GM18505 (cell line): ENCODE data around the gene RHBDL1.

ENCODE experiments used
- ATAC-seq: cut with Tn5 transposase; IDR thresholded peaks from one replicate; pipeline ENCODE4 v1.9.1; 2021; ENCODE audit not compliant: unreplicated experiment
- POLR2A ChIP-seq: IDR thresholded peaks from 4 replicates; pipeline ENCODE4 v1.6.1; 2011; ENCODE audit warnings: borderline replicate concordance; ENCODE audit not compliant: insufficient read depth, insufficient read length; ENCODE audit errors: extremely low read depth

RHBDL1 gene

DNA sequence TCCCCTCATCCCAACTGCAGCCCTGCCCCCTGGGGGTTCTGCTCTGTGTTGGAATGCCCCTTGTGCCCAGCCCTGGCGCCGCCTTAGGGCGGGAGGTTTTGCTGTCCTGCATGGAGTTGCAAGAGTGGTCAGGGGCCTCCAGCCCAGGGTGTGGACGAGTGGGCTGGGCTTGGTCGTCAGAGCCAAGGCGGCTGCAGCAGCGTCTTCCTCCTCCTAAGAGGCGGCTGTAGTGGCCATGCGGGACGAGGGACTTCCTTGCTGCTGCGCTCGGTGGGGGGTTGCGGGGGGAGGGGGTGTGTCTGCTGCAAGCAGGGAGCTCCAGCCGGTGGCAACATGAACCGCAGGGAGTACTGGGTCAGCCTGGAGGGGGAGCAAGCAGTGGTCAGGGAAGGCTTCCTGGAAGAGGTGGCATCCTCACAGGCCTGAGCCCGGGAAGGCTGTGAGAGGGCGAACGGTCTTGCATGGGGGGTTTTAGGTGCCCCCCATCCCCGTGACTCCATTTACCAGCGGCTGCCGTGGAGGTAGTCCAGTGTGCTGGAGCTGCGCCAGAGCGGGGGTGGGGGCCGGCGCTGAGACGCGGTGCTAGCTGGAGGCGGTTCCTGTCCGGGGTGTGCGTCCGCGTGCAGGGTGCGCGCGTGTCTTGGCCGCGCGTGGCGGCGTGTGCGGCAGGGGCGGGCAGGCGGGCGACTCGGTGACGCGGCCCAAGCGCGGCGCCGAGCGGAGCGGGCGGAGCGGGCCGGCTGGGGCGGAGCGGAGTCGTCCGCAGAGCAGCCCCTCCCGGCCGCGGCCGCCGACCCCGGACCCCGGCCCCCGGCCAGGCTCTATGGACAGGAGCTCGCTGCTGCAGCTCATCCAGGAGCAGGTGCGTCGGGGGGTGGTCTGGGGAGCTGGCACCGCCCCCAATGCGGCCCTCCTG lies at the start of gene RHBDL1:
RHBDL1 (plus strand) TSS at position 704 of the 916 bp plus-strand sequence; CDS start at position 824, 120 bp downstream.
- TF ChIP-seq POLR2A, result peak; percentile 17
- no peak for ATAC-seq

DNA sequence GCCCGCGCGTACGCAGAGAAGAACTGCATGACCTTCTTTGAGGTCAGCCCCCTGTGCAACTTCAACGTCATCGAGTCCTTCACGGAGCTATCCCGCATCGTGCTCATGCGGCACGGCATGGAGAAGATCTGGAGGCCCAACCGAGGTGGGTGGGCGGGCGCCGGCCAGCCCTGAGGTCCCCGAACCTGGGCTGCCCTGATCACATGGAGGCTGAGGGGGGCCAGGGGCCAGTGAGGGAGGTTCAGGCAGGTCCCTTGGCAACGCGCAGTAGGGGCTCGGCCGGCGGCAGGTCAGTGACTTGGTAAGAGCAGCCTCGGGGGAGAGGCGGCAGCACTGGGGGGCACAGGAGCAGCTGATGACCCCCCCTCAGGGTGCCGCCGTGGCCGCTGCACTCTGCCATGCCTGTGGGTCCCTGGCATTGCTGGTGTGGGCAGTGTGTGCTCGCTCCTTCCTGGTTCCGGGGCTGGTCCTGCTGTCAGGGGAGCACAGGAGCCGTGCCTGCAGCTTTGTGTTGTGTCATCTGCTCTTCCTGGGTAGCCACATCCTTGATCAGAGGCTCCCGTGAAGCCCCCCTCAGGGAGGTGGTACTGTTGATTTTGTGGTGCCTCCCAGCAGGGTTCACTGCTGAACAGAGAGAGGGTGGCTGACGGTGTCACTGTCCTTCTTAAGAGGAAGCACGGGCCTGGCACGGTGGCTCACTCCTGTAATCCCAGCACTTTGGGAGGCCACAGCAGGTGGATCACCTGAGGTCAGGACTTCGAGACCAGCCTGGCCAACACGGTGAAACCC lies 49.3 kb upstream of the RHBDL1 start:
- no peak for ATAC-seq
- no peak for TF ChIP-seq POLR2A

DNA sequence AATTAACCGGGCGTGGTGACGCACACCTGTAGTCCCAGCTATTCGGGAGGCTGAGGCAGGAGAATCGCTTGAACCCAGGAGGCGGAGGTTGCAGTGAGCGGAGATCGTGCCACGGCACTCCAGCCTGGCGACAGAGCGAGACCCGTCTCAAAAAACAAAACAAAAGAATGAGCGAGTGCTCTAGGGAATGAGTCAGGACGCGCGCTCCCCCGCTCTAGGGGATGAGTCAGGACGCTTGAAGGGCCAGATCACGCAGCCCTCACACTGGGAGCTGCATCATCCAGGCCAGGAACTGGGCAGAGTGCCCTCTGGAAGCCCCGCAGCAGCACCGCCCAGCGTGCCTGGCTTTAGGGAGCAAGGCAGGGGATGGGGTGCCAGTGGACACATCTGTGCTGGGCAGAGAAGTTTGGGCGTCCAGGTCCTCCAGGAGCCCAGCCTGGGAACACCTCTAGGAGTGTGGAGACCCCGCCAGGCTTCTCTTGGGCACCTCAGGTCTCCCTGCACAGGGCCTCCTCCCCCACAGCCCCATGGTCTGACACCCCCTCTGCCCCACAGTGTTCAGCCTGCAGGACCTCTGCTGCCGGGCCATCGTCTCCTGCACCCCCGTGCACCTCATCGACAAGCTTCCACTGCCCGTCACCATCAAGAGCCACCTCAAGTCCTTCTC lies 48.6 kb upstream of the RHBDL1 start:
- ATAC-seq, result no peak
- TF ChIP-seq POLR2A, result no peak

DNA sequence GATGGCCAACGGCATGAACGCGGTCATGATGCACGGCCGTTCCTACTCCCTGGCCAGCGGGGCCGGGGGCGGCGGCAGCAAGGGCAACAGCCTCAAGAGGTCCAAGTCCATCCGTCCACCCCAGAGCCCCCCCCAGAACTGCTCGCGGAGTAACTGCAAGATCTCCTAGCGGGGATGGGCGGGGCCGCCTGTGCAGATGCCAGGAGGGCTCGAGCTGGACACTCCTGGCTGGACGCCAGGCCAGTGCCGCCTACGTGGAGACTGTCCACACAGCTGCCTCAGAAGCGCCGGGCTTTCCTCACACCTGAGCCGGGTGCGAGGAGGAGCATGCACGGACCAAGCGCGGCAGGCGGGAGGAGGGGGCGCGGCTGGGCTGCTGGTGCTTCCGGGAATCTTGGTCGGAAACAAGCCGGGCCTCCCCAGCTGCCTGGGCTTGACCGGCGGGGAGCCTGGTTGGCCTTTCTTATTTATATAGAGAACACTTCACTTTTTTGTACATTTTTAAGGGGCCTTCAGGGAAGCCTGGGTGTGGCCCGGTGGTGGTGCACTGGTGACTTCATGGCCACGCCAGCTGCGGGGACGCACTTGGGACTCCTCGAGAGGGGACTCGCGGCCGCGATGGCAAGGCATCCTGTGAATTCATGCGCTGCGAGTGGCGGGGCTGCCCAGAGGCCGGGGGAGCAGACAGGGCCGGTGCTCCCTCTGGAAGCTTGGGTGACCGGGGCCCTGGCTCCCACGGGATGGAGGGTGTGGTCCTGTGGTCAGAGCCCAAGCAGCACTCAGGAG lies 47.8 kb upstream of the RHBDL1 start:
- no peak for ATAC-seq
- no peak for TF ChIP-seq POLR2A

DNA sequence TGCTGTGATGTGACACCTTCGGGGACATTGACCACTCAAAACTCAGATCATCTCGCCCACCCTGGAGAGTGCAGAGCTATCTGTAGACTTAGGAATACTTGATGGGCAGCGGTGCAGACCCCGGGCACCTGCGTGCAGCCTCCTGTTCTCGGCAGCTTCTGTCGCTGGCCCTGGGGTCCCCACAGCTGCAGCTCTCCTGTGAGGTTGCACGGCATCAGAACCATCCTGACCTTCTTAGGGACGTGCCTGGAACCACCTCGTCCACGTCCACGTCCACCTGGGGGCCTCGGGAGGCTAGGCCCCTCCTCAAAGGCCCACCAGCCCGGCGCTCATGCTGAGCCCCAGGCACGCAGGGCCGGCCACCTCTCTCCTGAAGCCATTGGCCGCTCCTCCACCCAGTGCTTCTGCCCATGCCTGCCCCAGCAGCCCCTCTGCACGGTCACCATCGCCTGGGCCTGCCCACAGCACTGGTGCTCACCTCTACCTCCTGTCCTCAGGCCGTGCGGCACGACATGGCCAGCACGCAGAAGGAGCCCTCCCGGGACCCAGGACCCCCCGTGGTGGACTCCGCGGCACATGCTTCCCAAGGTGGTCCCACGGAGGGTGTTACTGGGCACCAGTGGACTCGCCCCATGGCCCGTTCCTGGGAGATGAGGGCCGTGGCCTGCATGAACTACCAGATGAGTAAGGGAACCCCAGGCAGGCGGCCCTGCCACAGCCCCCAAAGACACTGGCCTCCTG lies 47.0 kb upstream of the RHBDL1 start:
- ATAC-seq, result no peak
- TF ChIP-seq POLR2A, result no peak

DNA sequence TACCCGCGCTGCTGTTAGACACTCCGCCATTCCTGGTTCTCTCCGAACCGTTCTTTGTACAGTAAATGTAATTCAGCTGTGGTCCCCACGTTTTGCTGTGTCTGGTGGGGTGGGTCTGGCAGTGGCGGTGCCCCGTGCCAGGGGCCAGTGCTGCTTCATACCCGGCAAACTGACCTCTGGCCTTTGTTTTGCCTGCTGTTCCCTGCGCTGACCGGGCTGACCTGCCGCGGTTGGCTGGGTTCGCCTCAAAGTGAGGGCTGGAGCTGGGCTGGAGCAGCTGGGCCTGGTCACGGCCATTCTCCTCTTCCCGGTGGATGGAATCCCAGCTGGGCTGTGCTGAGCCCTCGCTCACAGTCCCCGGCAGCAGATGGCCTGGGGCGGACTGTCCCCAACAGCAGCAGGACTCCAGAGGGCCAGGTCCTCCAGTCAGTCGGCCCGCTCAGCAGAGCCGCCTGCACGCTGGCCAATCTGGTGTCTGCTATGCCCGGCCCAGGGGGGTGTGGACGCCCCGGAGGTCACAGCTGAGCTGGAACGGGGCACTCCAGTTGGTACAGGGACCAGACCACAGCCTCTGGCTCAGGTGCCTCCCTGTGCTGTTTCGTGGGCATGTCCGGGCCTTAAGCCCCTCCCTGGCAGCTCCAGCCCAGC lies 46.2 kb upstream of the RHBDL1 start:
- TF ChIP-seq POLR2A, result no peak
- ATAC-seq, result no peak

DNA sequence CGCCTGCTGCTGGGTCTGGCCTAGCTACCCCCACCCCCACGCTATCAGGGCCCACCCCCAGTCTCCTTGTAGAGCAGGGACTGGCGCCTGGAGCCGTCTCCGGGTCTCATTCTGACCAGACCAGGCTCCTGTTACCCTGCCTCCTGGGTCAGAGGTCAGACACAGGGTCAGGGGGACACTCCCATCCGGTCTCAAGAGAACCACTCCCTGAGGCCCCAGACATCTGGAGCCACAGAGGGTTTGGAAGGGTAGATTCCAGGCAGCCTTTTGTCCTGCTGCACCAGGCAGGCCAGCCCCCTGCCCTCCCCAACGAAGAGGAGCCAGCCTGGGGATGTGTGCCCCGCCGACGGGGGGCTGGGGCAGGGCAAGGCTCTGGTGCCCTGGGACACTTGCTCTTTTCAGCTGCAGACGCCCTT lies 45.6 kb upstream of the RHBDL1 start:
- ATAC-seq, result no peak

DNA sequence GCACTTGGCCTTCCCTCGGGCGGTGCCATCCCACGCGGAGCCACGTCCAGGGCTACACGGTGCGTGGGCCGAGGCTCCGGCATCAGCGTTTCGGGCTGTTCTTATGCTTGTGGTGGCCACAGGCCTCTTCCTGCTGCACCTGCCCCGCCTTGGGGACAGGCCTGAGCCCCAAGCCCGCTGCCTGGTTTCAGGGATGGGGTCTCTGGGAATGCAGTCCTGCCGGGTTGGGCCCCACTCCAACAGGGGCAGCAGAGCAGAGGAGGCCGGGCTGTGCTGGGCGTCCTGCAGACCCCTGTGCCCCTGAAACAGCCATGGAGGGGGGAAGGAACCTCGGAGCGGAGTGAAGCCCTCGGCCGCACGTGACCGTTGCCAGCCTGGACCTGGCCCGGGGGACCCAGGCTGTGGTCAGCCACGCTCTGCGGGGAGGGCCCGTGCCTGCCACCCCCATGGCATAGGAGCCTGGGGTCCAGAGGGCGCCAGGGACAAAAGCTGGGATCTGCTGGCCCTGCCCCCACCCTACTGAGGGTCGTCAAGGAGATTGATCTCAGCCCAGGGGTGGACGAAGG lies 45.1 kb upstream of the RHBDL1 start:
- TF ChIP-seq POLR2A, result no peak

More for the DNA sequence above, 45.6 kb upstream of the RHBDL1 start:
- TF ChIP-seq POLR2A, result no peak

DNA sequence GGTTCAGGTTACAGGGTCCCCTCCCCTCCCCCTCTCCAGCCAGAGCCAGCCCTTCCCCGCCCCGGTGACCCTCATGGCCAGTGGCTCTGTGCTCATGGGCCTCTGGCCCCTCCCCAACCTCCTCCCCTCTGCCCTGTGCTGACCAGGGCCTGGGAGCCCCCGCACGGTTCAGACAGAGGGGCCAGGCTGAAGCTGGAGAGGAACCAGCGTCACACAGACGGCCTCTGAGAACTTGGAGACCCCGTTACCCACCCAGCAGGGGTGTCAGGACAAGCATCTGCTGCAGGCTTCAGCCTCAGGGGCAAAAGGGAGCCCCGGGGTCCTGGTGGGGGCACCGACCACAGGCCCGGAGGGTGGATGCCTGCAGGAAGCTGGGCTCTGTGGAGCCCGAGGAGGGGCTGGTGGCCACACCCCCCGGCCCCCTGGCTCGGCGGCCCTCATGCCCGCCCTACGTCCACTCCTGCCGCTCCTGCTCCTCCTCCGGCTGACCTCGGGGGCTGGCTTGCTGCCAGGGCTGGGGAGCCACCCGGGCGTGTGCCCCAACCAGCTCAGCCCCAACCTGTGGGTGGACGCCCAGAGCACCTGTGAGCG lies 44.6 kb upstream of the RHBDL1 start, which contains the start of gene WFIKKN1:
WFIKKN1 (plus strand) TSS at position 171 of the 591 bp plus-strand sequence; CDS start at position 440, 269 bp downstream.
- TF ChIP-seq POLR2A, result no peak
- ATAC-seq, result no peak

More for the DNA sequence above, 45.1 kb upstream of the RHBDL1 start:
- no peak for ATAC-seq

DNA sequence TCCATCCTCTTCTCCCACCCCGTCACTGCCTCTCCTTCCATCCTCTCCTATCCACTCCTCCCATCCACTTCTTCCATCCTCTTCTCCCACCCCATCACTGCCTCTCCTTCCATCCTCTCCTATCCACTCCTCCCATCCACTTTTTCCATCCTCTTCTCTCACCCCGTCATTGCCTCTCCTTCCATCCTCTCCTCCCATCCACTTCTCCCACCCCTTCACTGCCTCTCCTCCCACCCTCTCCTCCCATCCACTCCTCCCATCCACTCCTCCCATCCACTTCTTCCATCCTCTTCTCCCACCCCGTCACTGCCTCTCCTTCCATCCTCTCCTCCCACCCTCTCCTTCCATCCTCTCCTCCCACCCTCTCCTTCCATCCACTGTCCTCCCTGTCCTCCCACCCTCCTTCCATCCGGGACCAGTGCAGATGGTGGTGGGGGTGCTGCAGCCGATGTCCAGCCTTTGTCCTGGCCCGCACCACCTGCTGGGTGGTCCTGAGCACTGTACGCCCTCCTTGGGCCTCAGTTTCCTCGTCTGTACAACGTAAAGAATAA lies 43.6 kb upstream of the RHBDL1 start:
- TF ChIP-seq POLR2A, result no peak
- no peak for ATAC-seq
